ENCODE results near the gene TSFM.

TSFM gene

DNA sequence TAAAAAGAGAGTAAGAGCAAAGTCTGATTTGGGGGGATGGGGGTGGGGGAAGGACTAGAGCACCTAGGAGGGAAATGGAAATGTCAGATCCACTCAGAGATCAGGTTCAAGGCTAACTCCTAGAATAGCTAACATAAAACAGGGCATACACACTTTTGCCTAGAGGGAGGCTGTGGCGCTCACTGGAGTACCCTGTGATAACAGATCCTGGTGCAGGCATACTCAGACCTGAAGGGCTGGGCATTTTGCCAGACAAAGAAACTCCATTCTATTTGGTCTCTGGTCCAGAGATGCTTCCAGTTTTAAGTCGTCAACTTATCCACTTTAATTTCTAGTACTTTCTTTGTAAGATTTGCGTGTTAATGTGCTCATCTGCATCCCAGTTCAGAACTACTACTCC lies 58.1 kb downstream of the TSFM start:
- Histone ChIP-seq H3K4me3 (ENCODE audit: low read depth, low read length) (no peak overlapping the region), H3K9me3 (ENCODE audit: control insufficient read depth, insufficient read depth, low read depth, low read length) (no peaks in the 10 kb centered on the region), H3K36me3 (ENCODE audit: control insufficient read depth in 2 of 2, insufficient read depth in 1 of 2, low read length in 2 of 2) (no peaks in the 10 kb centered on the region), H3K27ac (ENCODE audit: extremely low read depth, low read depth, low read length) (no peak overlapping the region), H3K4me1 (ENCODE audit: control insufficient read depth, insufficient read depth, low read length) (peaks cover 59% of the 10 kb centered on the region)
- POLR2A ChIA-PET, result interaction anchor here (2.0 kb wide), 1 partner anchor 56 kb away, joined by 4 read pairs; no protein-coding TSS in a partner anchor
- CTCF ChIA-PET, result interaction anchor here (0.6 to 4.7 kb wide), 2 partner anchors 23 to 64 kb away, joined by 3 to 31 read pairs; no protein-coding TSS in a partner anchor
- TF ChIP-seq, protein P1, sequence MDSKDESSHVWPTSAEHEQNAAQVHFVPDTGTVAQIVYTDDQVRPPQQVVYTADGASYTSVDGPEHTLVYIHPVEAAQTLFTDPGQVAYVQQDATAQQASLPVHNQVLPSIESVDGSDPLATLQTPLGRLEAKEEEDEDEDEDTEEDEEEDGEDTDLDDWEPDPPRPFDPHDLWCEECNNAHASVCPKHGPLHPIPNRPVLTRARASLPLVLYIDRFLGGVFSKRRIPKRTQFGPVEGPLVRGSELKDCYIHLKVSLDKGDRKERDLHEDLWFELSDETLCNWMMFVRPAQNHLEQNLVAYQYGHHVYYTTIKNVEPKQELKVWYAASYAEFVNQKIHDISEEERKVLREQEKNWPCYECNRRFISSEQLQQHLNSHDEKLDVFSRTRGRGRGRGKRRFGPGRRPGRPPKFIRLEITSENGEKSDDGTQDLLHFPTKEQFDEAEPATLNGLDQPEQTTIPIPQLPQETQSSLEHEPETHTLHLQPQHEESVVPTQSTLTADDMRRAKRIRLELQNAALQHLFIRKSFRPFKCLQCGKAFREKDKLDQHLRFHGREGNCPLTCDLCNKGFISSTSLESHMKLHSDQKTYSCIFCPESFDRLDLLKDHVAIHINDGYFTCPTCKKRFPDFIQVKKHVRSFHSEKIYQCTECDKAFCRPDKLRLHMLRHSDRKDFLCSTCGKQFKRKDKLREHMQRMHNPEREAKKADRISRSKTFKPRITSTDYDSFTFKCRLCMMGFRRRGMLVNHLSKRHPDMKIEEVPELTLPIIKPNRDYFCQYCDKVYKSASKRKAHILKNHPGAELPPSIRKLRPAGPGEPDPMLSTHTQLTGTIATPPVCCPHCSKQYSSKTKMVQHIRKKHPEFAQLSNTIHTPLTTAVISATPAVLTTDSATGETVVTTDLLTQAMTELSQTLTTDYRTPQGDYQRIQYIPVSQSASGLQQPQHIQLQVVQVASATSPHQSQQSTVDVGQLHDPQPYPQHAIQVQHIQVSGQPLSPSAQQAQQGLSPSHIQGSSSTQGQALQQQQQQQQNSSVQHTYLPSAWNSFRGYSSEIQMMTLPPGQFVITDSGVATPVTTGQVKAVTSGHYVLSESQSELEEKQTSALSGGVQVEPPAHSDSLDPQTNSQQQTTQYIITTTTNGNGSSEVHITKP (tag by site-specific recombination; IDR thresholded peaks at IDR 0.05), result peak; percentile 67
- TF ChIP-seq ZNF610 (tag by site-specific recombination; IDR thresholded peaks at IDR 0.05; ENCODE audit: borderline replicate concordance) (peak; percentile 17; the same call in 1 of the 2 replicates), ZNF366 (tag by site-specific recombination; conservative IDR thresholded peaks at IDR 0.05) (0 out of 2 replicates have a peak, but pooled peaks have one; percentile 21), ZNF302 (tag by site-specific recombination; IDR thresholded peaks at IDR 0.05; ENCODE audit: low read depth) (no peak), ZNF248 (tag by site-specific recombination; IDR thresholded peaks at IDR 0.05) (no peak), ZBTB8A (tag by site-specific recombination; IDR thresholded peaks at IDR 0.05) (0 out of 2 replicates have a peak, but pooled peaks have one; percentile 28), ZNF311 (tag by site-specific recombination; IDR thresholded peaks at IDR 0.05; ENCODE audit: borderline replicate concordance) (no peak), ZNF23 (tag by site-specific recombination; IDR thresholded peaks at IDR 0.05; ENCODE audit: borderline replicate concordance) (no peak), ZNF112 (tag by site-specific recombination; IDR thresholded peaks at IDR 0.05) (no peak), ZSCAN16 (tag by site-specific recombination; IDR thresholded peaks at IDR 0.05) (no peak), KLF7 (tag by site-specific recombination; IDR thresholded peaks at IDR 0.05; ENCODE audit: borderline replicate concordance) (no peak), ZNF394 (tag by site-specific recombination; IDR thresholded peaks at IDR 0.05; ENCODE audit: borderline replicate concordance) (peak; percentile 65; the same call in 1 of the 2 replicates), SCRT2 (tag by site-specific recombination; IDR thresholded peaks at IDR 0.05) (no peak), ZNF138 (tag by site-specific recombination; IDR thresholded peaks at IDR 0.05; ENCODE audit: borderline replicate concordance) (no peak), ZNF266 (tag by site-specific recombination; IDR thresholded peaks at IDR 0.05; ENCODE audit: low read depth) (no peak), ZNF341 (tag by site-specific recombination; IDR thresholded peaks at IDR 0.05; ENCODE audit: low read depth) (peak; percentile 80), ZNF2 (tag by site-specific recombination; IDR thresholded peaks at IDR 0.05) (no peak), ZNF274 (IDR thresholded peaks at IDR 0.05; ENCODE audit: low read length) (no peak), ZNF274 (tag by site-specific recombination; IDR thresholded peaks at IDR 0.05; ENCODE audit: borderline replicate concordance) (no peak), GFI1B (tag by site-specific recombination; IDR thresholded peaks at IDR 0.05) (no peak), ZNF600 (tag by site-specific recombination; IDR thresholded peaks at IDR 0.05) (peak; percentile 55), SALL2 (tag by site-specific recombination; IDR thresholded peaks at IDR 0.05; ENCODE audit: borderline replicate concordance) (no peak), ZNF473 (tag by site-specific recombination; IDR thresholded peaks at IDR 0.05) (no peak), ZNF621 (tag by site-specific recombination; IDR thresholded peaks at IDR 0.05) (no peak), ZBTB17 (tag by site-specific recombination; IDR thresholded peaks at IDR 0.05) (peak; percentile 75), HOXD13 (CRISPR knock-in tag; IDR thresholded peaks at IDR 0.05; ENCODE audit: borderline replicate concordance) (no peak), ZNF549 (tag by site-specific recombination; IDR thresholded peaks at IDR 0.05) (no peak), ZNF792 (tag by site-specific recombination; IDR thresholded peaks at IDR 0.05) (no peak), ZBTB21 (tag by site-specific recombination; IDR thresholded peaks at IDR 0.05) (no peak)
- TF ChIP-seq, protein P2, sequence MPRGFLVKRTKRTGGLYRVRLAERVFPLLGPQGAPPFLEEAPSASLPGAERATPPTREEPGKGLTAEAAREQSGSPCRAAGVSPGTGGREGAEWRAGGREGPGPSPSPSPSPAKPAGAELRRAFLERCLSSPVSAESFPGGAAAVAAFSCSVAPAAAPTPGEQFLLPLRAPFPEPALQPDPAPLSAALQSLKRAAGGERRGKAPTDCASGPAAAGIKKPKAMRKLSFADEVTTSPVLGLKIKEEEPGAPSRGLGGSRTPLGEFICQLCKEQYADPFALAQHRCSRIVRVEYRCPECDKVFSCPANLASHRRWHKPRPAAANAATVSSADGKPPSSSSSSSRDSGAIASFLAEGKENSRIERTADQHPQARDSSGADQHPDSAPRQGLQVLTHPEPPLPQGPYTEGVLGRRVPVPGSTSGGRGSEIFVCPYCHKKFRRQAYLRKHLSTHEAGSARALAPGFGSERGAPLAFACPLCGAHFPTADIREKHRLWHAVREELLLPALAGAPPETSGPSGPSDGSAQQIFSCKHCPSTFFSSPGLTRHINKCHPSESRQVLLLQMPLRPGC (tag by site-specific recombination; IDR thresholded peaks at IDR 0.05), result no peak
- TF ChIP-seq, protein P3, sequence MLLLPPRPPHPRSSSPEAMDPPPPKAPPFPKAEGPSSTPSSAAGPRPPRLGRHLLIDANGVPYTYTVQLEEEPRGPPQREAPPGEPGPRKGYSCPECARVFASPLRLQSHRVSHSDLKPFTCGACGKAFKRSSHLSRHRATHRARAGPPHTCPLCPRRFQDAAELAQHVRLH (tag by site-specific recombination; IDR thresholded peaks at IDR 0.05), result no peak
- TF ChIP-seq, protein P4, sequence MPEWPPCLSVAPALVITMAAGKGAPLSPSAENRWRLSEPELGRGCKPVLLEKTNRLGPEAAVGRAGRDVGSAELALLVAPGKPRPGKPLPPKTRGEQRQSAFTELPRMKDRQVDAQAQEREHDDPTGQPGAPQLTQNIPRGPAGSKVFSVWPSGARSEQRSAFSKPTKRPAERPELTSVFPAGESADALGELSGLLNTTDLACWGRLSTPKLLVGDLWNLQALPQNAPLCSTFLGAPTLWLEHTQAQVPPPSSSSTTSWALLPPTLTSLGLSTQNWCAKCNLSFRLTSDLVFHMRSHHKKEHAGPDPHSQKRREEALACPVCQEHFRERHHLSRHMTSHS (tag by site-specific recombination; IDR thresholded peaks at IDR 0.05), result no peak
- TF ChIP-seq, protein P5, sequence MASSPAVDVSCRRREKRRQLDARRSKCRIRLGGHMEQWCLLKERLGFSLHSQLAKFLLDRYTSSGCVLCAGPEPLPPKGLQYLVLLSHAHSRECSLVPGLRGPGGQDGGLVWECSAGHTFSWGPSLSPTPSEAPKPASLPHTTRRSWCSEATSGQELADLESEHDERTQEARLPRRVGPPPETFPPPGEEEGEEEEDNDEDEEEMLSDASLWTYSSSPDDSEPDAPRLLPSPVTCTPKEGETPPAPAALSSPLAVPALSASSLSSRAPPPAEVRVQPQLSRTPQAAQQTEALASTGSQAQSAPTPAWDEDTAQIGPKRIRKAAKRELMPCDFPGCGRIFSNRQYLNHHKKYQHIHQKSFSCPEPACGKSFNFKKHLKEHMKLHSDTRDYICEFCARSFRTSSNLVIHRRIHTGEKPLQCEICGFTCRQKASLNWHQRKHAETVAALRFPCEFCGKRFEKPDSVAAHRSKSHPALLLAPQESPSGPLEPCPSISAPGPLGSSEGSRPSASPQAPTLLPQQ (tag by site-specific recombination; IDR thresholded peaks at IDR 0.05), result no peak

All from HEK293 (cell line).